NCI-H1694 (cell line): ENCODE data around the gene ACVR1.

Experiments used
- DNase-seq: peaks from one replicate; lab custom pipeline; 2025; lab: John Stamatoyannopoulos, UW

Gene ACVR1

DNA sequence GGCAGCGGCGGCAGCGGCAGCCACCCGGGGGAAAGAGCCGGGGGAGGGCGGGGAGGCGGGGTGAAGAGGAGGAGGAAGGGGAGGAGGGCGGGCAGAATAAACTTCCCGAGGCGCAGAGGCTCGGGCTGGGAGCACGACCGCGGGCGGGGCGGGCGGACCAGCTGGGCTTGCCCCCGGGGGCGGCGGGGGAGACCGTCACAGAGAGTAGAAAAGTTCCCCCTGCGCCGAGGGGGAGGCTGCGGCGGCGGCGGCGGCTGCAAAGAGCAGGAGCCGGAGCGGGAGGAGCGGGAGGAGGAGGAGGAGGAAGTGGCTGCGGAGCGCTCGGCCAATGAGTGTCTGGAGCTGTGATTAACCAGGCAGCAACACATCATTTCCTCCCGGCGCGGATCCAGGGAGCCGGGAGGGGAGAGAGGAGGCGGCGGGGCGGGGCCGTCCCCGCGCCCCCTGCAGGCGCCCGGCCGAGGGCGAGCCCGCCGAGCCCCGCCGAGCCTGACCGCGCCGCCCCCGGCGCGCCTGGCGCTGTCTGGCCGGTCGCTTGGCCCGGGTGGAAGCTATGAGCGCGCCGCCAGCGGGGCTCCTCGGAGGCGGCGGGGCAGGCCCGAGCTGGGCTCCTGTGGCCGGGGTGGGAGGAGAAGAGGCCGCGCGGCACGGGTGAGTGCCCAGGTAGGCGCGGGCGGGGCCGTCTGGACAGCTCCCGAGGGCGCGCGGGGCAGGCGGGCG is at the start of gene ACVR1:
ACVR1 (minus strand) TSS at position 265 of the 720 bp plus-strand sequence. CDS start 76,837 bp downstream, outside the sequence.
- peak; percentile 90 for DNase-seq

GRCh38 chr2:157925071-157925470 is 48.9 kb upstream of the ACVR1 start:
- no peak for DNase-seq

DNA sequence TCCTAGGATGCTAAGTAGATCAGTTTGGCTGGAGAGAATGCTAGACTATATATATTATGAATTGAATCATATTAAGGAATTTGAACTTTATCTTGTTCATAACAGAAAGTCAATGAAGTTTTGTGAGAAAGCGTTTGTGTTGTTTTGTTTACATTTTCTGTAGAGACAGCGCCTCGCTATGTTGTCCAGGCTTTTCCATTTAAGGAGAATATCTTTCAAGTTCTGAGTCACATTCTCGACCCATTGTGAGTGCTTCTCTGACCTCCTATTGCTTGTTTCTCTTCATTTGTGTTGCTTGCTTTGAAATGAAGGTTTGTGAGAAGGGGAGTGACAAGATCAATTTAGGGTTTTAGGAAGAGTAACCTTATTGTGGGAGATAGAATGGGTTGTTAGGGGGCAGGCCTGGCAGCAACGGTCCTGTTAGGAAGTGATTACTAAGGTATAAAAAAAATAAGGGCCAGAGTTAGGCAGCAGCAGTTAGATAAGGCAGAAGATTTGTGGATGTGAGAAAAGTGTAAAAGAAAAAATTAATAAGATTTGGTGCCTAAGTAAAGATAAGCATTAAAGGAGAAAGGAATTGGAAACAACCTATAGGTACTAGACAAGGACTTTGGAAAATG is 47.6 kb upstream of the ACVR1 start:
- no peak for DNase-seq

DNA sequence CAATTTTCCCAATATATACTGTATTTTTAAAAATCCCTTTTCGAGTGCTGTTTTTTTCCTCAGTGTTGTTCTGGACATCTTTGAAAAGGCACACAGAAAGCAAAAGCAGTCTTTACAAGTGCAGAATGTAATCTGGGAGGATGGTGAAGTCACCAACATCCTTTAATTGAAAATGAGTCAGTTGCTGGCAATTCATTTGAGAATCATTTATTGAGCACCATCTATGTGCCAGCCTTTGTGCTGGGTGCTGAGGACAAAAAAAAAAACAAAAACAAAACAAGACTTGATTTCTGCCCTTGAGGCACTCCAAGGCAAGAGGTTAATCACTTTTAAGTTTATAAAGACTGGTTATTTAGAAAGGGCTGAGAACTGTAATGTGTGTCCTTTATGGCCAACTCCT is 46.7 kb upstream of the ACVR1 start:
- no peak for DNase-seq

DNA sequence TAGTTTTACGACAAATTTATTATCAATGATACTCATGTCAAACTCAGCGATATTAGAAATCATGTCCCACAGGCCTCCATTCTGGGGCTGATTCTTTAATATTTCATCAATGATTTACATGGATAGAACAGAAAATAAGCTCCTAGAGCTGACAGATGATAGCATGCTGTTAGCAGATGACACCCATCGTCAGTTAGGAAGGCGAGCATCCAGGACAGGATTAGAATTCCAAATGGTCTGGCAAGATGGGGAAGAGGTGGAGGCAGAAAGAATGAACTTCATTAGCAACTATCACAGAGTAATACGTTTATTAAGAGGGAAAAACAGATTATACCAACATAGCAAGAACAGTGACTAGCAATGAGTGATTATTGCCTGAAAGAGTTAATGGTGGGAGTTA is 46.2 kb upstream of the ACVR1 start:
- DNase-seq, result no peak

GRCh38 chr2:157920736-157921135 is 44.6 kb upstream of the ACVR1 start:
- no peak for DNase-seq

- DNase-seq, result no peak
Measured at GRCh38 chr2:157919181-157919580, 43.1 kb upstream of the ACVR1 start.

DNA sequence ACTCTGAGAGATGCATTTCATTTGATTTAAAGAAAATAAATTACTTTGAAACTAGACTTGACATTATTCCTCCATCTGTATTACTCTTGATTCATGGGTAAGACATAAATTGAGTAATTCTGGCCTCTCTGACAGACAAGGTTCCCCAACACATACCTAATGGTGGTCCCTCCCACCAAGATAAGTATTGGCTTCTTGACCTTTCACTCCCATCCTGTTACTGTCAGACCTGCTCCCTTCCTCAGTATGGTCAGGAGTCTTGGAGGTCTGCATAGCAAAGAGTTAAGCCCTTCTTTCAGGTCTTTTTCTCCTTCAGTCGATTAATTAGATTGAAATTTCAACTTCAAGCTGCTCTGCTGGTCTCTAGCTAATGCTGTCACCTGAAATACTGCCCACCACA is 42.2 kb upstream of the ACVR1 start:
- DNase-seq, result no peak

DNA sequence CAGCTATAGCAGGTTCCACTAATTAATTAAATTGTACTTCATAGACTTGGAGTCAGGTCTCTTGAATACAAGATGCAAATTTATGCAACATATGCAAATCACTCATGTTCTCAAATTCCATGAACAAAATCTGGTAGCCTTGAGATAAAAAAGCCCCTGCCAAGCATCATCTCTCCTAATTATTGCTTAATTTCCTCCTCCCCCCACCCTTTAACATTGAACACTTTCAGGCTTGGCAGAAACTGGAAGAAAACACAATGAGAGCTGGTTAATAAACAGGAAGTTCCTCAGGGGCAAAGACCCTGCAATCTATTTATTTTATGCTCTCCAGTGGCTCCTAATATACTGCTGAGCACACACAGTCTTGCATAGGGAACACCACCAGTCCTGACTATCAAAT is 35.6 kb upstream of the ACVR1 start:
- DNase-seq, result no peak

- no peak for DNase-seq
Measured at GRCh38 chr2:157911246-157911645, 35.1 kb upstream of the ACVR1 start.

DNA sequence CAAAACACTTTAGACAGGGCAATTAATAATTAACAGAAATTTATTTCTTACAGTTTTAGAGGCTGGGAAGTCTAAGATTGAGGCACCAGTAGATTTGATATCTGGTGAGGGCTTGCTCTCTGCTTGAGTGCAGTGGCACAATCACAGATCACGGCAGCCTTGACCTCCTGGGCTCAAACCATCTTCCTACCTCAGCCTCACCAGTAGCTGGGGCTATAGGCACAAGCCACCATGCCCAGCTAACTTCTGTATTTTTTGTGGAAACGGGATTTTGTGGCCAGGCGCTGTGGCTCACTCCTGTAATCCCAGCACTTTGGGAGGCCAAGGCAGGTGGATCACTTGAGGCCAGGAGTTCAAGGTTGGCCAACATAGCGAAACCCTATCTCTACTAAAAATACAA is 29.0 kb upstream of the ACVR1 start:
- DNase-seq, result no peak

- no peak for DNase-seq
Measured at GRCh38 chr2:157903626-157904025, 27.5 kb upstream of the ACVR1 start.

DNA sequence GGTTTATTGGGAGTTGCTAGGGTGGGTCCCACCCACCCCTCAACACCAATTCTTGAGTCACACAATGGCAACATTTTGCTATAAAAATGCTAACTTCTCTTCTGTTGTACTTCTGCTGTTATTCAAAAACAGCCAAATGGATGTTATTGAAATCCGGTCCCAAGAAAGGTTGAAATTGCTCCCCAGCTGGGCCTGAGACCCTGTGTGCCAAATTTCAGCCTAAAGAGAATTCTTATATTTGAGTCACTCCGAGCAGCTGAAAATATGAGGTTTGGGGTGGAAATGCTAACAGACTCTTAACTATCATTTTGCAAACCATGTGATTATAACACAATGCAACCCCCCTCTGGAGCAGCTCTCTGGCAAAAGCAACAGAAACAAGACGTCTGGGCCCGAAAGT is 27.0 kb upstream of the ACVR1 start:
- DNase-seq, result no peak

DNA sequence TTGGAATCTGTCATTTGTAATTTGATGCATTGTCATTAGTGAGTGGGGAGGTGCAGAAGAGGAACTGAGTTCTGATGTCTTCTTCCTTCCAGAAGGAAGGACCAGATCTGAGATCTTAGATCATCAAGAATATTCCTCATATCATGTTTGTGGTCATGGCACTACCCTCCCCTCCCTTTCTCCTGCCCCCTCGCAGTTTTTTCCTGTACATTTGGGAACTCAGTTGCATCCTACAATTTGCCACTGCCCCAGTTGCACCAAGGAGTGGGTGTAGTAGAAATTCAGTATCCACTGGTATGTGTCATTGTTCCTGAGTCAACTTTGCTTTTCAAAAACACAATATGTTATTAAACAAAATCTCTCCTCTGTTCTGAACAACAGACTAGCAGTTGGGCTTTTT is 26.6 kb upstream of the ACVR1 start:
- no peak for DNase-seq

GRCh38 chr2:157901325-157901724 is 25.2 kb upstream of the ACVR1 start:
- no peak for DNase-seq

GRCh38 chr2:157900684-157901083 is 24.6 kb upstream of the ACVR1 start:
- no peak for DNase-seq

- no peak for DNase-seq
Measured at GRCh38 chr2:157900203-157900602, 24.1 kb upstream of the ACVR1 start.

GRCh38 chr2:157899125-157899839 is 23.2 kb upstream of the ACVR1 start:
- DNase-seq, result no peak

- DNase-seq, result no peak
Measured at GRCh38 chr2:157898591-157898996, 22.5 kb upstream of the ACVR1 start.

GRCh38 chr2:157897106-157897971 is 21.2 kb upstream of the ACVR1 start:
- no peak for DNase-seq

DNA sequence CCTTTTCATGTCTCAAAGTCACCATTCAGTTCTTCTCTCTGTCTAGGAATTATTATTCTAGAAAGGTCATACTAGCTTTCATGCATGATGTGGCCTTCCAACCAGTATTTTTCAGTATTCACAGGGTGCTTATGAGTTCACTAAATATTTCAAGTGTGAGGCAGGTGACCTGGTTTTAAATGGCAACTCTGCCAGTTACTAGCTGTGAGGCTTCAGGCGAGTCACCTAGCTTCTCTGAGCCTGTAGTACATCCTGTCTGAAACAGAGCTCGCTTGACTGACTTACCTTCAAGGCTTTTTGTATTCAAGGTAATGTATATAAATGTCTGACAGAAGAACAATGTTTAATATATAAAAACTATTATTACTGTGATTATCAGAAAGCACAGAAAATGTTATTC is 19.4 kb upstream of the ACVR1 start:
- DNase-seq, result no peak

- no peak for DNase-seq
Measured at GRCh38 chr2:157894694-157895435, 18.7 kb upstream of the ACVR1 start.
